Natural killer cell treated with Interleukin-12 subunit alpha and Interleukin-12 subunit beta and Interleukin-15 and Interleukin-18, amount 100 ng/mL, for 72 hours (primary cell): ENCODE results near the gene MYO1D. TPM values are rescaled to one million over a fixed set of nuclear protein-coding genes. Genes with fewer than 3 reads are reported as not detected.

Source experiments
- ATAC-seq, 2 donors: fragments of 150-1000 bp; cut with Tn5 transposase in 1 of 2; sonication (Bioruptor Pico), chemical (Tn5 transposase) in 1 of 2; 2 replicates each; pipeline ENCODE4 v1.10.0; 2021
- DNase-seq: peaks from one replicate; pipeline ENCODE4 v3.0.0; 2022; ENCODE audit warnings: low spot score
- H3K27ac Mint-ChIP-seq, 2 donors: 1 replicate in 1 of 2; 2 replicates in 1 of 2; pipeline ENCODE4 v1.8.0; 2022; ENCODE audit warnings: mixed read lengths in 2 of 2, mild to moderate bottlenecking in 1 of 2, moderate library complexity in 1 of 2
- H3K27me3 Mint-ChIP-seq, 2 donors: 1 replicate in 1 of 2; 2 replicates in 1 of 2; pipeline ENCODE4 v1.8.0; 2022; ENCODE audit warnings: mixed read lengths in 2 of 2
- H3K36me3 Mint-ChIP-seq: one replicate; pipeline ENCODE4 v1.8.0; 2022; ENCODE audit warnings: mixed read lengths
- H3K4me1 Mint-ChIP-seq, 2 donors: 1 replicate in 1 of 2; 2 replicates in 1 of 2; pipeline ENCODE4 v1.8.0; 2022; ENCODE audit warnings: low read depth in 2 of 2, mixed read lengths in 2 of 2, mild to moderate bottlenecking in 1 of 2
- H3K4me3 Mint-ChIP-seq: one replicate; pipeline ENCODE4 v1.8.0; 2022; ENCODE audit warnings: mixed read lengths
- H3K9me3 Mint-ChIP-seq: 2 replicates; pipeline ENCODE4 v1.8.0; 2022; ENCODE audit warnings: mixed read lengths
- total RNA-seq, 2 donors: library from RNA; stranded (reverse); gene quantifications; one replicate each; pipeline ENCODE4 v1.2.3, GENCODE V29; 2022

Gene MYO1D
- total RNA-seq, 2 donors from 2014 or later = 25.7 to 25.8 TPM

DNA sequence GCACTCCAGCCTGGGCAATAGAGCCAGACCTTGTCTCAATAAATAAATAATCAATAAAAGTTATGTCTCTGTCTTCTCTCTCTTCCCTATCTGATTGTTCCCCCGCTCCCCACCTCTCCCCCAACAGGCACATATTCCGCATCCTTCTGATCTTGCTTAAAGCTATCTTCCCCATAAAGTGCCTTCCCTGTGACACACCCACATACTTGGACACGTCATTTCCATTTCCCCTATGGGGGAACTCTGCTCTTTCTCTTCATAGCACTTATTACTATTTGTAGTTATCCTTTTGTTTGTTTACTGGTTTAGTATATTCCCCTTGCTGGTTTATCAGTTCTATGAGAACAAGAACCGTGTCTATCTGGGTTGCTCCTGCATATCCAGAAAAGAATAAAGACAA, 14.9 kb downstream of the MYO1D start:
- Mint-ChIP-seq H3K27me3 (peaks cover 0 to 22% of the 10 kb centered on the region in 2 donors), H3K27ac (peak overlapping the region in 1 of 2 donors; percentile 23), H3K36me3 (peaks cover 4% of the 10 kb centered on the region), H3K9me3 (no peaks in the 10 kb centered on the region), H3K4me3 (no peak overlapping the region), H3K4me1 (peaks cover 16 to 27% of the 10 kb centered on the region in 2 donors)
- DNase-seq (no peak), ATAC-seq (no peak)

GRCh38 chr17:32859857-32860525, 16.9 kb downstream of the MYO1D start:
- peaks cover 16 to 22% of the 10 kb centered on the region in 2 donors for H3K4me1 Mint-ChIP-seq
- peaks cover 0 to 12% of the 10 kb centered on the region in 2 donors for H3K27me3 Mint-ChIP-seq
- peak overlapping the region; percentile 68 to 77 for H3K27ac Mint-ChIP-seq
- H3K36me3 Mint-ChIP-seq = peaks cover 4% of the 10 kb centered on the region
- ATAC-seq (peak; percentile 99 to 100), DNase-seq (peak; percentile 67)
- no peaks in the 10 kb centered on the region for H3K9me3 Mint-ChIP-seq
- peak overlapping the region; percentile 68 for H3K4me3 Mint-ChIP-seq

GRCh38 chr17:32855620-32856019, 21.3 kb downstream of the MYO1D start:
- ATAC-seq (no peak), DNase-seq (no peak)
- Mint-ChIP-seq H3K4me1 (peaks cover 14 to 15% of the 10 kb centered on the region in 2 donors), H3K9me3 (no peaks in the 10 kb centered on the region), H3K36me3 (peaks cover 4% of the 10 kb centered on the region), H3K27ac (no peak overlapping the region), H3K4me3 (no peak overlapping the region), H3K27me3 (peaks cover 17% of the 10 kb centered on the region in 2 donors)

GRCh38 chr17:32854832-32855389, 22.0 kb downstream of the MYO1D start:
- Mint-ChIP-seq H3K27me3 (peaks cover 17 to 19% of the 10 kb centered on the region in 2 donors), H3K4me1 (peaks cover 7 to 8% of the 10 kb centered on the region in 2 donors), H3K36me3 (peaks cover 4% of the 10 kb centered on the region), H3K4me3 (no peak overlapping the region), H3K9me3 (no peaks in the 10 kb centered on the region), H3K27ac (no peak overlapping the region)
- DNase-seq (no peak), ATAC-seq (no peak)

- no peaks in the 10 kb centered on the region for H3K36me3 Mint-ChIP-seq
- H3K9me3 Mint-ChIP-seq = no peaks in the 10 kb centered on the region
- no peak for DNase-seq
- ATAC-seq = no peak
- no peak overlapping the region for H3K4me3 Mint-ChIP-seq
- H3K27ac Mint-ChIP-seq = no peak overlapping the region
- peaks cover 17% of the 10 kb centered on the region in 2 donors for H3K27me3 Mint-ChIP-seq
- H3K4me1 Mint-ChIP-seq = peaks cover 0 to under 1% of the 10 kb centered on the region in 2 donors
These were observed 22.7 kb downstream of the MYO1D start for GRCh38 chr17:32854207-32854606.

DNA sequence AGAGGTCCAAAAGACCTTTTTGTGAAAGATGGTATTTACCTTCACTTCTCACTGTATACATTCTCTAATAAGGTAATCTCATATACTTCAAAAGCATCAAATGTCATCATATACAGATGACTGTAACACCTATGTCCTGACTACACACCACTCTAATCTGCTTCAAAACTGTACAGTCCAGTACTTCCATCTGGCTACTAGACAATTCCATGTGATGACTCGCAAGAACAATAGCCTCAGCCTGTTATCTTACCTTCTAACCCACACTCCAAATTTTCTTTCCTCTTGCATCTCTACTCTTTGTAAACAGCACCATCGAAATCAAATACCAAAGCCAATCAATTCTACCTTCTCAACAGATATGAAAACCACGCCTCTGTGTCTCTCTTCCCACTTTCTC, 24.1 kb downstream of the MYO1D start:
- no peak overlapping the region for H3K27ac Mint-ChIP-seq
- no peaks in the 10 kb centered on the region for H3K4me1 Mint-ChIP-seq

GRCh38 chr17:32849879-32850278, 27.0 kb downstream of the MYO1D start:
- H3K4me3 Mint-ChIP-seq = no peak overlapping the region
- H3K9me3 Mint-ChIP-seq = no peaks in the 10 kb centered on the region
- H3K4me1 Mint-ChIP-seq = no peaks in the 10 kb centered on the region
- no peaks in the 10 kb centered on the region for H3K36me3 Mint-ChIP-seq
- DNase-seq = no peak
- H3K27me3 Mint-ChIP-seq = peaks cover 16 to 17% of the 10 kb centered on the region in 2 donors
- no peak for ATAC-seq
- no peak overlapping the region for H3K27ac Mint-ChIP-seq

More for the DNA sequence above, 24.1 kb downstream of the MYO1D start:
- H3K9me3 Mint-ChIP-seq = no peaks in the 10 kb centered on the region
- no peaks in the 10 kb centered on the region for H3K36me3 Mint-ChIP-seq
- H3K4me3 Mint-ChIP-seq = no peak overlapping the region
- H3K27me3 Mint-ChIP-seq = peaks cover 17 to 19% of the 10 kb centered on the region in 2 donors
- ATAC-seq = no peak
- no peak for DNase-seq

DNA sequence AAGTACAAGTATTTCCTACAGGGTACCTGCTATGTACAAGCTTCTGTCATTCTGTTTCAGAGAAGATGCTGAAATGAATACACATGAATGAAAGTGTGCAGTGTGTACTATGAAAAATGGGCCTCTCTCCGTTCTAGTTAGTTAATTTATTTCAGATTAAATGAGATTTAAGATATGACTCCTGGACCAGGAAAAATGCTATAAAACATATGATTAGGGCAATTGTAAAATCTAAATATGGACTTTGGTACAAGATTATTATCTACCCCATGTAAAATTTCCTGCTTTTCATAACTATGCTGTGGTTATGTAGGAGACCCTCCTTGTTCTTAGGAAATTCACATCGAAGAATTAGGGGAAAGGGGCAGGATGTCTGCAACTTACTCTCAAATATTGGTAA, 28.9 kb downstream of the MYO1D start:
- Mint-ChIP-seq H3K27ac (no peak overlapping the region), H3K4me1 (no peaks in the 10 kb centered on the region), H3K27me3 (peaks cover 12% of the 10 kb centered on the region in 2 donors), H3K4me3 (no peak overlapping the region), H3K9me3 (no peaks in the 10 kb centered on the region), H3K36me3 (no peaks in the 10 kb centered on the region)
- ATAC-seq (no peak), DNase-seq (no peak)

DNA sequence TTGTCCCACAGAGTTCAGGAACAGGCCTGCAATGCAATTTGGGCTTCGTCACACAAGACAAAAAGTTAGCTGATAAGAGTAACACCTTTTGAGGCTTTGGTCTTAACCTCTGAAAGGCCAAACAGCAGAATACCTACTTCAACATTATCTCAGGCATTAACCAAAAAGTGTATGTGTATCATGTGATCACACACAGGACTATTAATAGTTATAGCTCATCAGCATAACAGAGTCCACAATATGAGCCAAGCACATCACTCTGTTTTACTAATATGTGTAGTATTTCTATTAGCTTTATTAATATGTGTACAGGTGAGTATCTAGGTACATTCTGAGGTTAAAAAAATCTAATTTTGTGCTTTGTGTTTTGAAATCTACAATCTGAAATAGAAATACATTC, 30.8 kb downstream of the MYO1D start:
- no peak for ATAC-seq
- DNase-seq = no peak
- Mint-ChIP-seq H3K9me3 (no peaks in the 10 kb centered on the region), H3K4me3 (no peak overlapping the region), H3K4me1 (no peaks in the 10 kb centered on the region), H3K27ac (no peak overlapping the region), H3K36me3 (no peaks in the 10 kb centered on the region), H3K27me3 (peaks cover 4 to 15% of the 10 kb centered on the region in 2 donors)

GRCh38 chr17:32840241-32840640, 36.7 kb downstream of the MYO1D start:
- Mint-ChIP-seq H3K27ac (no peak overlapping the region), H3K36me3 (no peaks in the 10 kb centered on the region), H3K9me3 (no peaks in the 10 kb centered on the region), H3K27me3 (peaks cover 0 to 12% of the 10 kb centered on the region in 2 donors), H3K4me1 (peaks cover 0 to 4% of the 10 kb centered on the region in 2 donors), H3K4me3 (no peak overlapping the region)
- no peak for DNase-seq
- ATAC-seq = no peak

- peaks cover 0 to 16% of the 10 kb centered on the region in 2 donors for H3K27me3 Mint-ChIP-seq
- ATAC-seq (no peak), DNase-seq (no peak)
- H3K9me3 Mint-ChIP-seq = no peaks in the 10 kb centered on the region
- no peaks in the 10 kb centered on the region for H3K36me3 Mint-ChIP-seq
- H3K27ac Mint-ChIP-seq = no peak overlapping the region
- no peak overlapping the region for H3K4me3 Mint-ChIP-seq
- peaks cover 0 to 4% of the 10 kb centered on the region in 2 donors for H3K4me1 Mint-ChIP-seq
These were observed 40.4 kb downstream of the MYO1D start for GRCh38 chr17:32836527-32836926.

- DNase-seq = no peak
- Mint-ChIP-seq H3K4me3 (no peak overlapping the region), H3K9me3 (no peaks in the 10 kb centered on the region), H3K4me1 (peaks cover 0 to 4% of the 10 kb centered on the region in 2 donors), H3K27ac (no peak overlapping the region), H3K27me3 (peaks cover 0 to 14% of the 10 kb centered on the region in 2 donors), H3K36me3 (no peaks in the 10 kb centered on the region)
- no peak for ATAC-seq
These were observed 41.6 kb downstream of the MYO1D start for GRCh38 chr17:32835291-32835761.

- ATAC-seq (no peak), DNase-seq (no peak)
- no peaks in the 10 kb centered on the region for H3K9me3 Mint-ChIP-seq
- peaks cover 0 to 14% of the 10 kb centered on the region in 2 donors for H3K27me3 Mint-ChIP-seq
- H3K27ac Mint-ChIP-seq = no peak overlapping the region
- H3K4me3 Mint-ChIP-seq = no peak overlapping the region
- H3K36me3 Mint-ChIP-seq = no peaks in the 10 kb centered on the region
- H3K4me1 Mint-ChIP-seq = peaks cover 0 to 4% of the 10 kb centered on the region in 2 donors
These were observed 42.8 kb downstream of the MYO1D start for GRCh38 chr17:32834104-32834503.

DNA sequence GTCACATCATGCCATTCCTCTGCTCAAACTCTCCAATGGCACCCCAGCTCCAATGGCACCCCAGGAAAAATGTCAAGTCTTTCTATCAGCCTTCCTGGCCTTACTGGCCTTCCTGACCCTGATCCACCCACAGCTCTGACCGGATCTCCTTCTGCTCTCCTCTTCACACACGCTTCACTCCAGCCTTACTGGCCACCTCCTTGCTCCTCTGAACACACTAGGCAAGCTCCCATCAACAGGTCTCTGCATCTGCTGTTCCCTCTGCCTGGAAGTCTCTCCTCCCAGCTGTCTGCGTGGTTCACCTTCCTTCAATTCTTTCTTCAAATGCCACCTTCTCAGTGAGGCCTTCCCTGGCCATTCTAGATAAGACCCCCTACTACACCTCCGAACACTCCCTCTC, 43.4 kb downstream of the MYO1D start:
- peaks cover 0 to 18% of the 10 kb centered on the region in 2 donors for H3K27me3 Mint-ChIP-seq
- H3K9me3 Mint-ChIP-seq = no peaks in the 10 kb centered on the region
- H3K27ac Mint-ChIP-seq = no peak overlapping the region
- H3K4me3 Mint-ChIP-seq = no peak overlapping the region
- no peak for ATAC-seq
- H3K36me3 Mint-ChIP-seq = no peaks in the 10 kb centered on the region
- no peak for DNase-seq
- H3K4me1 Mint-ChIP-seq = peaks cover 0 to 9% of the 10 kb centered on the region in 2 donors
